HT-29 (cell line): ENCODE results near the gene AP3M1. TPM values are rescaled to one million over a fixed set of nuclear protein-coding genes. Genes with fewer than 3 reads are reported as not detected.
A peak's percentile ranks its signal among the peaks of the same experiment; 100 is the strongest.
"Not testable (repeated sequence)": the region's sequence is repeated elsewhere in the genome, so short reads cannot be mapped to it uniquely, and the experiment has no call there.

Experiments used
- DNase-seq: peaks from one replicate; pipeline ENCODE4 v3.0.0-alpha.2; 2015; ENCODE audit warnings: low spot score
- total RNA-seq: library from RNA; depleted of rRNA; stranded (reverse); fragments of >200 nt; shearing (Covaris generic); gene quantifications from 2 replicates; pipeline ENCODE4 v1.2.3, GENCODE V29; 2014; rRNA removed

AP3M1 gene, protein sequence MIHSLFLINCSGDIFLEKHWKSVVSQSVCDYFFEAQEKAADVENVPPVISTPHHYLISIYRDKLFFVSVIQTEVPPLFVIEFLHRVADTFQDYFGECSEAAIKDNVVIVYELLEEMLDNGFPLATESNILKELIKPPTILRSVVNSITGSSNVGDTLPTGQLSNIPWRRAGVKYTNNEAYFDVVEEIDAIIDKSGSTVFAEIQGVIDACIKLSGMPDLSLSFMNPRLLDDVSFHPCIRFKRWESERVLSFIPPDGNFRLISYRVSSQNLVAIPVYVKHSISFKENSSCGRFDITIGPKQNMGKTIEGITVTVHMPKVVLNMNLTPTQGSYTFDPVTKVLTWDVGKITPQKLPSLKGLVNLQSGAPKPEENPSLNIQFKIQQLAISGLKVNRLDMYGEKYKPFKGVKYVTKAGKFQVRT
- total RNA-seq, result 16.2 and 18.9 TPM in 2 replicates

DNA sequence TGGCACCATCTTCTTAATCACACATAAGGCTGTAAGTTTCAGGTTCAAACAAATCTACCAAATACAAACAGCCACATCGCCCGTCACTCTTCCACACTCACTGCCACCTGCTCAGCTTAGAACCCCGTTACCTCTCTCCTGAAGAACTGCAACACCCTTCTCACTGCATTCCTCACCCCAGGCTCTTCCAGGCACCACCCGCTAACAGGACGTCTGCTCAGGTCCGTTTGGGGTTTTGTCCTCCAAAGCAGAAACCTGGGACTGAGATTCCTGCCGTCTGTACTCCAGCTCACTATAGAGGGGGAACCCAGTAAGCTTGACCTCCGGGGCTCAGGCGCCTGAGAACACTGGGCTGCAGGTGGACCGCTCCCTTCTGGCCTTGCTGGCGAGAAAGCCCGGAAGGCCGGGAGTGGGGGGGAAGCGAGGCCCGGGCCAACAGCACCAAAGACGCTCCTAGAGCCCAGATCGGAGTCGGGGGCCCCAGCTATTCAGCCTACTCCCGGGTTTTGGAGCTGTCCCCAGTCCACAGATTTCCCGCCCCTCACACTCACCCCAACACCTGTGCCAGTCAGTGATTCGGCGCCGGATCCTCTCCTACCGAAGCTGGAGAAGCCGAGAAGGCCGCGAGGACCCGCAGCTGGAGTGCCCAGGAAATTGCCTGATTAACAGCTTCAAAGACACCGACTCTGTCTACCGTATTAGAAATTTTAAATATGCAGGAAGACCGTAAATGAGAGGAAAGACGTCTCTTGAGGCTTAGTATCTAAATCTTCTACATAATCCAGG, at the start of gene AP3M1:
Gene AP3M1 (minus strand): TSS at position 625 of the 786 bp plus-strand sequence. CDS start 12,449 bp downstream, outside the sequence.
- DNase-seq, result no peak

DNA sequence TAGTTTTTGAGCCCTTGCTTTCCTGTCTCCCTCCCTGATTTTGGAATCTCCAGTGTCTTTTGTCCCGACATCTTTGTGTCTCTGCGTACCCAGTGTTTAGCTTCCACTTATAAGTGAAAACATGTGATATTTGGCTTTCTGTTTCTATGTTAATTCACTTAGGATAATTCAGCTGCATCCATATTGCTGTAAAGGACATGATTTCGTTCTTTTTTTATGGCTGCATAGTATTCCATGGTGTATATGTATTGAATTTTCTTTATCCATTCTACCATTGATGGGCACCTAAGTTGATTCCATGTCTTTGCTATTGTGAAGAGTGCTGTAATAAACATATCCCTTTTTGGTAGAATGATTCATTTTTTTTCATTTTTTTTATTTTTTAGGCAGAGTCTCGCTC, 48.7 kb upstream of the AP3M1 start:
- DNase-seq, result no peak

DNA sequence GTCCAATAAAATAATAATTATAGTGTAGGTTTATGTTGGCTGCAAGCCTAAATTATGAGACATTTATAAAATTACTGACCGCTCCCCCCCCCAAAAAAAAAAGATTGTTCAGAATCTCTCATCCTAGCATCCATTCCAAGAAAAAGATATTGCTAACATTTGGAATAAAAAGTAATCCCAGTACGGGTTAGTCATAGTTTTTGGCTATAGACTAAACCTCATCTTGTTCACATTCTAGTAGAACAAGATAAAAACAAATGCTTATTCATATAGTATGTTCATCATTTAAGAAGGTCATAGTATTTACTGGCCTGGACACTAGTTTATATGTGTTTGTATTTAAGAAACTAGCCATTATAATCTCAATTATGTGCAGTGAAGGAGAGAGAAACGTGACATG, 44.4 kb upstream of the AP3M1 start:
- DNase-seq, result no peak

DNA sequence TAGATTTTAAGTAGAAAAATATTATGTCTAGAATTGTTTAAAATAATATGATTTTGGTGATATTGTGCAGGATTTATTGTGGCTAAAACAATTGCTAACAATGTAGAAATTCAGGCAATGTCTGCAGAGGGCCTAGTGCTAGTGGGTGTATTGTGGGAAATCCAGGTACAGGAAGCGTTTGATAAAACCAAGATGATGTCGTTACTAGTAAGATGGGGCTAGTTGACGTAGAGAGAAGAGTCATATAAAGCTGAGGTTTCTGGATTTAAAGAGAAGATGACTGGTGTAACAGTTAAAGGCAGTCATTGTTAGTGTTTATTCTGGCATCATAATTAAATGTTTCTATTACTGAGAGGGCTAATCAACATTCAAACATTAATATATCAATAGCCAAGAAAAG, 43.9 kb upstream of the AP3M1 start:
- DNase-seq, result no peak

DNA sequence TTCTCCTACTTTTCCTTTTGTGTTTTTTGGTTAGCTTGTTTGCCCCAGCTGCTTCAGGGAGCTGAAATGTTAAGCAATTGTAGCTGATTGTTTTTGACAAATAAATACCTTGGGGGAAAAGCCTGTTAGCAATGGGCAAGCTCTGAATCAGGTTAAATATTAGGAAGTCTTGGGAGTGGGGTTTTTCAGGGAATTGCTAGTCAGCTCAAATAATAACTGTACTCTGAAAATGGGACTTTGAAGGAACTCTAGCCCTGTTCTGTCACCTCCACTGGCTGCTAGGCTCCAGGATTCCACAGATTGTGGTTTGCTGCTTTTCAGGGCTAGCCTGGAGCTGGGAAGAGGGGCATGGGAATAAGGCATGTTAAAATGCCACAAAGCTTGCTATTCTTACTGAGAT, 39.9 kb upstream of the AP3M1 start:
- DNase-seq, result peak; percentile 19

DNA sequence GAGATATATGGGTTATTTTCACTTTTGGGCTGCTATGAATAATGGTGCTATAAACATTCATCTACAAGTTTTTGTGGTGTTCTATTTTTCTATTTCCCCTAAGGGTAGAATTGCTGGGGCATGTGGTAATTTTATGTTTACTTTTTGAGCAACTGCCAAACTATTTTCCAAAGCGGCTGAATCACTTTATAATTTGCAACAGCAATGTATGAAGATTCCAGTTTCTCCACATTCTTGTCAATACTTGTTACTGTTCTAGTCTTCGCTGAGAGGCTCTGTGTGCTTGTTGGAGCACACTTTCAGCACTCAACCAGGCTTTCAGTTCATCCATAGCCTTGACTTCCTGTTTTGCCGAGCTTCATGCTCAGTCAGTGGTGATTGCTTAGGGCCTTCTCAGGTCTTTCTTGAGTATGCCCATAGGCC, 39.4 kb upstream of the AP3M1 start:
- DNase-seq, result peak; percentile 72

DNA sequence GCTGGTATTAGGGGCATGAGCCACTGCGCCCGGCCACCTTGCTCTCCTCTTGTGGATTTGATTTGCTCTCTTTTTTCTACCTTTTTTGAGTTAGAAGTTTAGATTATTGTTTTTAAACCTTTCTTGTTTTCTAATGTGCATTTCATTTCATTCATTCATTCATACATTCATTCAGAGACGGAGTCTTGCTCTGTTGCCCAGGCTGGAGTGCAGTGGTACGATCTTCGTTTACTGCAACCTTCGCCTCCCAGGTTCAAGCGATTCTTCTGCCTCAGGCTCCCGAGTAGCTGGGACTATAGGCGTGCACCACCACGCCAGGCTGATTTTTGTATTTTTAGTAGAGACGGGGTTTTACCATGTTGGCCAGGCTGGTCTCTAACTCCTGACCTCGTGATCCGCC, 38.0 kb upstream of the AP3M1 start:
- not testable (repeated sequence) for DNase-seq

DNA sequence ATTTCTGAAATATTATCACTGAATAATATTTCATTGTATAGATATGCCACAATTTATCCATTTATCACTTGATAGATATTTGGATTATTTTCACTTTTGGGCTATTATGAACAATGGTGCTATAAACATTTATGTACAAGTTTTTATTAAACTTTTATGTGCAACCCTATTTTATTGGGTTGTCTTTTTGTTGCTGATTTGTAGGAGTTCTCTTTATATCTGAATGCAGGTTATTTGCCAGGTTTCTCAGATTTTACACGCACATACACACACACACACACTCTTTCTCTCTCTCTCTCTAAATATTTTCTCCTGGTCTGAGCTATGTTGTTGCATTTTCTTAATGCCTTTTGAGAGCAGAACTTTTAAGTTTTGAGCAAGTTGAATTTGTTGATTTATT, 36.6 kb upstream of the AP3M1 start:
- no peak for DNase-seq

DNA sequence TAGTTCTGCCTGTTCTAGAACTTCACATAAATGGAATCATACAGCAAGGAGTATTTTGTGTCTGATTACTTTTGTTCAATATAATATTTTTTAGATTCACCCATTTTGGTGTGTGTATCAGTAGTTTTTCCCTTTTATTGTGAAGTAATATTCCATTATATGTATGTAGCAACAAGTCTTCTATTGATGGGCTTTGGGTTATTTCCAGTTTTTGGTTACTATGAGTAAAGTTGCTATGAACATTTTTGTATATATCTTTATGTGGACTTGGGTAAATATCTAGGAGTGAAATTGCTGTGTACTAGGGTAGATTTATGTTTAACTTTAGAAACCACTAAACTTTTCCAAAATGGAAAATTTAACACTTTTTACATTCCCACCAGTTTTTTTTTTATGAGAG, 36.0 kb upstream of the AP3M1 start:
- DNase-seq, result no peak

DNA sequence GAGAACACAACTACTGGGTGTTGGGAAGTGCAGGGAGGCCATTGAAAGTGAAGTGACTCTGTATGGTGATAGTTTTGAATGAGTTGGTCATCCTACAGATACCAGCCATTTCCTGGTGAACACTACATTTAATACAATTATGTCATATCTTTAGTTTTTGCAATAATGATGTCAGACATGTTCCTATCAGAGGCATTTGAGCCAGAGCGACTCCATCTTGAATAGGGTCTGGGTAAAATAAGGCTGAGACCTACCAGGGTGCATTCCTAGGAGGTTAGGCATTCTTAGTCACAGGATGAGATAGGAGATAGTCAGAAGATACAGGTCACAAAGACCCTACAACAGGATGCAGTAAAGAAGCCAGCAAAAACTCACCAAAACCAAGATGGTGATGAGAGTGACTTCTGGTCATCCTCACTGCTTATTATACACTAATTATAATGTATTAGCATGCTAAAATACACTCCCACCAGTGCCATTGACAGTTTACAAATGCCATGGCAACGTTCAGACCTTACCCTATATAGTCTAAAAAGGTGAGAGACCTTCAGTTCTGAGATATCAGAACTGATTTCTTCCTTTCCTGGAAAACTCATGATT, 28.6 kb upstream of the AP3M1 start:
- DNase-seq, result no peak

DNA sequence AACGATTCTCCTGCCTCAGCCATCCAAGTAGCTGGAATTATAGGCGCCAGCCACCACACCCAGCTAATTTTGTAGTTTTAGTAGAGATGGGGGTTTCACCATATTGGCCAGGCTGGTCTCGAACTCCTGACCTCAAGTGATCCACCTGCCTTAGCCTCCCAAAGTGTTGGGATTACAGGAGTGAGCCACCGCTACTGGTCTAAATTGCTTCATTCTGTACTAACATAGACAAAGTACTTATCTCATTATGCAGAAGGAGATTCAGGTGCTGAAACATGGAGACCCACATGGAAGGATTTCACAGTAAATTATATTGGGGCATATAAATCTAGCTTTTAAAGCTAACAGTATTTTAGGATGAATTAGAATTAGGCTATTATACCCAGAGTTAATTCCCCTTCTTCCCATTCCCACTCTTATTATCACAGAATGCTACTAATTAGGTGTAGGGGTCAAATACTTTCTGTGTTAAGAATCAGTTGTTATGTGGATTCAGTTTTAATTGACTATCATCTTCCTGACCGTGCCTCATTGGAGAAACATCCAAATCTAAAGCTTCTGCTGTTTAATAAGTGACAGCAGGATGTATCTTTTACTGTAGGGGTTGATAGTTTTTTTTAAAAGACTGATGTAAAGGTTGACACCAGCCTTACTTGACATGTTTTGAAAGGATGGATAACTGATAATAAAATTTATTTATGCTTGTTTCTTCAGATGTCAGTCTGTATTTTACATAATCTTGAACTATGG, 27.6 kb upstream of the AP3M1 start:
- DNase-seq, result no peak

DNA sequence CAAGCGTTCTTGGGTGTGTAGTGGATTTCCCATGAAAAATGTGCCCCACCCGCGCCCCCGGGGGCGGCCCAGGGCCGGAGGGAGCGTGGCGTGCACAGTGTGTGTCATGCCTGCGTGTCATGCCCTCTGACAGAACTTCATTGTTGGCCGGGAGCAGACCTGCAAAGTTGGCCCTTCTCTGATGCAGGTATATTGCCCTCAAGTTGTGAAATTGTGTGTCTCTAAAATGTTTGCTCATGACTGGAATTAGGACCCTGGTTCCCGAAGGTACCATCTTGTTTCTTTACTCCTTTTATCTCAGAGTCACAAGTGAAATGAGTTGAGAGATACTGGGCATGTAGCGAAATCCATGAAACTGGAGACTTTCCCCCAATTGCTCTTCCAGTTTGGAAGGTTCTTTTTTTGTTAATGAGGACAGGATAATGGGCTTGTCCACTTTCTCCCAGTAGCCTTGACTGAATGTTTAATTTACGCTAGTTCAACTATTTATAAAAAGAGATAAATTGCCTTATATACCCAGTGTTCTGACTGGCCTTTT, 26.6 kb upstream of the AP3M1 start:
- DNase-seq, result no peak

DNA sequence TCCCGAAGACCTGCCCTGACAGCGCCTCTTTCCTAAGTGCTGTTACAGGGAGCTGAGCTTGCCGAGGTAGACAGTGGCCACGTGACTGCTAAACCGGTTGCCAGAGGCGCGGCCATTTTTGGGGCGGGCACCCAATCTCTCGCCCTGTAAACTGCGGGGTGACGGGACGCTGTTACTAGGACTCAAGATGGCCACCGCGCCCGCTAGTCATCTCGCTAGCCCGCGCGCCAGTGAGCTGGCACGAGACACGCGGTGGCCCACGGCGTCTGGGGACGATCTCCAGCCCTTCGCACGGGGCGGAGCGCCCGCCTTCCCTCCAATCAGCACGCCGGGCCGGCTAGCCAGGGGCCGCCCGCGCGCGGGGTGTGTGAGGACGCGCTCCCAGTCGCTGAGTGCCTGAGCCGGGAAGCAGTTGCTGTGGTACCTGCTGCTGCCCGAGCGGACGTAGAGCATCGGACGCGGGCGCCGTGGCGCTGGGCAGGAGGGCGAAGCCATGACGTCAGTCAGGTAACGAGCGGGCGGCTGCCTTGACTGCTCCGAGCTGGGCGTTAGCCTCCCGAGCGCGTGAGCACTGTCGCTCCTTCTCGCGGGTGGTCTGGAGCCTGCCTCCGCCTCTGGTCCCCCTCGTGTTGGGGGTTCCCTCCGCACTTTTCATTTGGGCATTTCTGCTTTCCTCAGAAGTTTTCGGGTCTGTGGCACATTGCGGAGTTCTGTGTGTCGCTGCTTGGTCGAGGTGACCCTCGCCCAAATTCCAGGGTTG, 25.9 kb upstream of the AP3M1 start:
- DNase-seq, result peak; percentile 98

DNA sequence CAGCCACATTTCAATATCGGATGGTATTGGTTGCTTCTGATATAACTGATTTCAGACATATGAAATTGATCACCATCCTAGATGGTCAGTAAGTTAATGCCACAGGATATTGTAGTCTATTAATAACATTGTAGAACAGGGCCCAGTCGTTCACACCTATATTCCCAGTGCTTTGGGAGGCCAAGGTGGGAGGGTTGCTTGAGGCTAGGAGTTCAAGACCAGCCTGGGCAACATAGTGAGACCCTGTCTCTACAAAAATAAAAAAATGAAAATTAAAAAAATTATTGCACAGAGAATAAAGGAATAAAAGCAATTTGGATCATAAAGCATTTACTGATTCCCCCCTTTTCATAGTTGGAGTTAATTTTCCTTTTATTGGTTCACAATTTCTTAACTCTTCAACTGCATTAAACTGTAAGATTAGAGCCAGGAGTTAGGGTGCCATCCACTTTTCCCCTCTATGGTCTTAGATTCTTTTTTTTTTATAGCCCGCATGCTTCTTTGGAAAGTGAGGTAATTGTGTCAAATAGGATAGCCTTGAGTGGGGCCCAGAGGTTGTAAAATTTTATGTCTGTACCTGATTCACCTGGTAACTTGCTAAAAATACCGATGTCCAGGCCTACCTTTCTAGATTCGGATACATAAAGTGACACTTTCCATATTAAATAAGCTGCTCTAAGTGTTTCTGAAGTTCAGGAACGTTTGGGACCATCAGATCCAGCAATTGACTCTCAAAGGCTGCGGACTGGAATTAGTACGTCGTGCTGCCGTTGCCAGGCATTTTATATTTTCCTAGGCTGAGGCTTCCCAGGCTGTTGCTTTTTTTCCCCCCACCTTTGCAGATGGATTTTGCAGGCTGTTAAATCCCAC, 25.1 kb upstream of the AP3M1 start:
- no peak for DNase-seq

DNA sequence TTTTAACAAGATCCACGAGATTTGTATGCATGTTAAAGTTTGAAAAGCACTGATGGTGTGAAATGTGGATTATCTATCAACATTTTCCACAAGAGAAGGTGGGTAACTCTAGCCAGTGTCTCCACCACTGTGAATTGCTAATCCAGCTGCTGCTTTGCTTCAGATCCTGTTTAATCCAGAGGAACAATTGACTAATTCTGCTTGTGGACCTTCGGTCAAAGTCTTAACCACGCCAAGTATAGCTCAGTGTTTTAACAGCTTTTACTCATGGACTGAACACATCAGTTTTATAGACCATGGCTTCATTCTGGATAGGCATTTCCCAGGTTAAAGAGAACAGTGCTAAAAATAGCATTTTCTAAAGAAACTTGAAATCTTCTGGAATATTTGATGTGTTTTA, 23.9 kb upstream of the AP3M1 start:
- DNase-seq, result no peak

DNA sequence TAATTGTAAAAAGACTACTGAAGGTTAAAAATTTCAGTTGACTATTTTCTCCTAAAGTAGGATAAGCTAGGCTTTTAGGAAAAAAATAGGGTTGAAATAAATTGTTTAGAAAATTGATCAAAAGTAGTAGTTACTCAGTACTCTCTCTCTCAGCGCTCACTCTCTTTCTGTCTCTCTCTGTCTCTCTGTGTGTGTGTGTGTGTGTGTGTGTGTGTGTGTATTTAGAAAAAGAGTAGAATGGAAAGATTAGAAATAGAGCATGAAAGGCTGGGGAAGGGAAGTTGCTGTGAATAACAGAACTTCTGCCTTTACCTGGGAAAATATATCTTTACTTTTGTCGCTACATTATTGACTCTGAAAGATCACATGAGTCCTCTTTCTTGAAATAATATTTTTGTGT, 21.0 kb upstream of the AP3M1 start:
- DNase-seq, result no peak

DNA sequence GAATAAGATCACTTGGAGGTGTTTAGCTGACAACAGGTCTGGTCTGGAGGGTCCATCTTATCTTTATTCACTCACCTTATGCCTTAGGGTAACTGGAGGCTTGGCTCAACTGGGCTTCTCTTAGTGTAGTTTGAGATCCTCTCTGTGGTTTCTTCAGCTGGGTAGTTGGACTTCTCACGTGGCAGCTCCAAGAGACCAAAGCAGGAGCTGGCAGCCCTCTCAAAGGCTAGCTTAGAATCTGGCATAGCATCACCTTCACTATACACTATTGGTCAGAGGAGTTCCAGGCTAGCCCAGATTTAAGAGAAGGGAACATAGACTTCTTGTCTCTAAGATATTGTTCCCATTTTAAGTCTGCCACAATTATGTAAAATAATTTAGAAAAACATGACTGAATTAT, 16.8 kb upstream of the AP3M1 start:
- DNase-seq, result no peak

DNA sequence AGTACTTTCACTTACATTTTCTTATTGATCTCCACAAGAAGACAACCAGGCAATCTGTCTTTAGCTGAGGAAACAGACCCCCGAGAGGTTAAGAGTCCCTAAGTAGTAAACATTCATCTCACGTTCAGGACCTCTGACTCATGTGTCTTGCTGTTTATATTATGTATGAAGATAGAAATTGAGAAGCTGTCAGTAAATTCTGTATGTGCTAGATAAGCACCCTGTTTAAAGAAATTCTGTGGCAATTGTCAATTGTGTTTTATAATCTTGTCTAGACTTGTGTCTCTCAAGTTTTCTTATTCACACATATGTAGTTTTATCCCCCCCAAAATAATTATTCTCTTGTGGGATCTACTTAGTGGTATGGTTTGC, 14.9 kb upstream of the AP3M1 start:
- DNase-seq, result no peak

DNA sequence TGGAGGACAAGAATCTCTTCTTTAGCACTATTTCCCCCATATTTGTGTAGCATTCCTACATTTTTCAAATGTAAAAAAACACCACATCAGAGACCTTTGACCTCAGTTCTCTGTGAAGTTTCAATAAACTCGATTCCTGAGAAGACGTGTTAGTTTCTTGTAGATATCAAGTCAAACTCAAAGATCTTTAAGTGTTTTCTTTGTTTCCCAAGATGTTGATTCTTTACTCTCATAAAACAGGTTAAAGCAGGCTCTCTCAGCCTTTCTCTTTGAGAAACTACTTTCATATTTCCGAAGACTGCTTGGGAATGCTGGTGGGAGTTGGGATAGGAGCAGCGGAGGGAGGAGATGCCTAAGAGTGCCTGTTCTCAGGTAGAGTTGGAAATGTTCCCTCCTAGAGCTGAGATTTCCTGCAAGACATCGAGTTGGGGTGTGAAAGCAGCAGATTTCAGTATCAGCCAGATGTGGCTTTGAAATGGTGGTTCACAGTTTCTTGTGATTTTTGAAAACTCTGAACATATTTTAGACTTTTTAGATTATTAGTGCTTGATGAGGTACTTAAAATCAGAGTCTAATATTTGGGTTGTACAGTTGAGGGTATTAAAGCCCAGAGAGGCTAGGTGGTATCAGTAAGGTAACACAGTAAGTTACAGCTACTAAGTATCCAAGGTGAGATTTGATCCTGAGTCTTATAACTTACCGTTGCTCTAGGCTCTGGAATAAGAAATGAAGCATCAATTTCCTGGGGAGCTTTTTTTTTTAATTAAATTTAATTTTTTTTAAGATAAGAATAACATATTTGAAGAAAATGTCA, 14.3 kb upstream of the AP3M1 start:
- no peak for DNase-seq
